Measurements from ENCODE around the gene REV3L.

REV3L gene

DNA sequence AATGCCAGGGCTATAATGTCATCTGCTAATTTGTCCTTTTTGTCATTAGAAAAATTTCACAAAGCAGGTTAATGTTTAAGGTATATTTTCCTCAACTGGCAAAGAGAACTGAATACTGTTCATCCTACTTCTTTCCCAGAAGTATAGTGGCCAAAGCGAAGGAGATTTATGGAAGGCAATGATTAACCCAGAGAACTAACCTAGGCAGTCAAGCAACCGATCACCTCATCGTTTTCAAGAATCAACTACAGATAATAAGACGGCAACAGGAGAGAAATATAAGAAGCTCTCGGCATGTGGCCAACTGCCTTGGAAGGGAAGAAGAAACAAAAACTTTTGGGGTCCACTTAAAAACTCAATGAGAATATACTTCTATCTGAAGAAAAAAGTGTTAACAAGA, 38.2 kb downstream of the REV3L start:
- DNase-seq = no peak
- no peaks in the 10 kb centered on the region for H3K9me3 ChIP-seq
- peaks cover 0 to 6% (median 2%) of the 10 kb centered on the region in 4 donors for H3K4me1 ChIP-seq
- H3K36me3 ChIP-seq = no peaks in the 10 kb centered on the region
- no peak overlapping the region for H3K4me3 ChIP-seq
- no peaks in the 10 kb centered on the region for H3K27me3 ChIP-seq
- intact Hi-C loops (cut with DNase I; ENCODE audit: low total_unique reads) = no loop called here
- no peak overlapping the region for H3K27ac ChIP-seq
- TF ChIP-seq, protein P1, sequence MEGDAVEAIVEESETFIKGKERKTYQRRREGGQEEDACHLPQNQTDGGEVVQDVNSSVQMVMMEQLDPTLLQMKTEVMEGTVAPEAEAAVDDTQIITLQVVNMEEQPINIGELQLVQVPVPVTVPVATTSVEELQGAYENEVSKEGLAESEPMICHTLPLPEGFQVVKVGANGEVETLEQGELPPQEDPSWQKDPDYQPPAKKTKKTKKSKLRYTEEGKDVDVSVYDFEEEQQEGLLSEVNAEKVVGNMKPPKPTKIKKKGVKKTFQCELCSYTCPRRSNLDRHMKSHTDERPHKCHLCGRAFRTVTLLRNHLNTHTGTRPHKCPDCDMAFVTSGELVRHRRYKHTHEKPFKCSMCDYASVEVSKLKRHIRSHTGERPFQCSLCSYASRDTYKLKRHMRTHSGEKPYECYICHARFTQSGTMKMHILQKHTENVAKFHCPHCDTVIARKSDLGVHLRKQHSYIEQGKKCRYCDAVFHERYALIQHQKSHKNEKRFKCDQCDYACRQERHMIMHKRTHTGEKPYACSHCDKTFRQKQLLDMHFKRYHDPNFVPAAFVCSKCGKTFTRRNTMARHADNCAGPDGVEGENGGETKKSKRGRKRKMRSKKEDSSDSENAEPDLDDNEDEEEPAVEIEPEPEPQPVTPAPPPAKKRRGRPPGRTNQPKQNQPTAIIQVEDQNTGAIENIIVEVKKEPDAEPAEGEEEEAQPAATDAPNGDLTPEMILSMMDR (IDR thresholded peaks at IDR 0.05) = no peak

GRCh38 chr6:111441678-111442243, 41.3 kb downstream of the REV3L start:
- no peaks in the 10 kb centered on the region for H3K27me3 ChIP-seq
- H3K9me3 ChIP-seq = no peaks in the 10 kb centered on the region
- H3K36me3 ChIP-seq = no peaks in the 10 kb centered on the region
- intact Hi-C loops (cut with DNase I; ENCODE audit: low total_unique reads) = no loop called here
- TF ChIP-seq, protein P1 (IDR thresholded peaks at IDR 0.05) = no peak
- no peak overlapping the region for H3K27ac ChIP-seq
- DNase-seq = no peak
- no peaks in the 10 kb centered on the region for H3K4me1 ChIP-seq
- no peak overlapping the region for H3K4me3 ChIP-seq

GRCh38 chr6:111439171-111439570, 43.8 kb downstream of the REV3L start:
- no peak overlapping the region for H3K27ac ChIP-seq
- no peak overlapping the region for H3K4me3 ChIP-seq
- intact Hi-C loops (cut with DNase I; ENCODE audit: low total_unique reads) = no loop called here
- H3K27me3 ChIP-seq = no peaks in the 10 kb centered on the region
- no peaks in the 10 kb centered on the region for H3K9me3 ChIP-seq
- DNase-seq = no peak
- TF ChIP-seq, protein P1 (IDR thresholded peaks at IDR 0.05) = no peak
- H3K4me1 ChIP-seq = no peaks in the 10 kb centered on the region
- no peaks in the 10 kb centered on the region for H3K36me3 ChIP-seq

DNA sequence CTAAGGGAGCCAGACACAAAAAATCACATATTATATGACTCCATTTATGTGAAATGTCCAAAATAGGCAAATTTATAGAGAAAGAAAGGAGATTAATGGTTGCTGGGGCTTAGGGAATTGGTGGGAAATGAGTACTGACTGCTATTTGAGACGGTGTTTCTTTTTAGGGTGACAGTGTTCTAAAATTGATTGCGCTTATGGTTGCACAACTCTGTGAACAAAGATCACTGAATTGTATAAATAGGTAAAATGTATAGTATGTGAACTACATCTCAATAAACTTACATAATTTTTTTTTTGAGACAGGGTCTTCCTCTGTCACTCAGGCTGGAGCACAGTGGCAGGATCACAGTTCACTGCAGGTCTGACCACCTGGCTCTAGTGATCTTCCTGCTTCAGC, 45.4 kb downstream of the REV3L start:
- peaks cover 0 to under 1% (median 0%) of the 10 kb centered on the region in 4 donors for H3K4me1 ChIP-seq
- no peaks in the 10 kb centered on the region for H3K27me3 ChIP-seq
- TF ChIP-seq, protein P1 (IDR thresholded peaks at IDR 0.05) = no peak
- H3K9me3 ChIP-seq = no peaks in the 10 kb centered on the region
- intact Hi-C loops (cut with DNase I; ENCODE audit: low total_unique reads) = no loop called here
- no peaks in the 10 kb centered on the region for H3K36me3 ChIP-seq
- H3K27ac ChIP-seq = no peak overlapping the region
- no peak overlapping the region for H3K4me3 ChIP-seq
- no peak for DNase-seq

GRCh38 chr6:111432511-111432910, 50.5 kb downstream of the REV3L start:
- Histone ChIP-seq H3K4me1 (peaks cover 0 to 12% (median 0%) of the 10 kb centered on the region in 4 donors), H3K27me3 (no peaks in the 10 kb centered on the region), H3K9me3 (no peaks in the 10 kb centered on the region), H3K4me3 (no peak overlapping the region), H3K36me3 (peaks cover 0 to 4% (median 0%) of the 10 kb centered on the region in 3 donors), H3K27ac (no peak overlapping the region)
- TF ChIP-seq, protein P1 (IDR thresholded peaks at IDR 0.05) = no peak
- intact Hi-C loops (cut with DNase I; ENCODE audit: low total_unique reads) = no loop called here
- DNase-seq = no peak

Data from tibial artery (tissue), 4 donors.